Gastrocnemius medialis (tissue), 4 donors: ENCODE data around the gene TMEM79. TPM values are rescaled to one million over a fixed set of nuclear protein-coding genes. Genes with fewer than 3 reads are reported as not detected.

ENCODE experiments used
- ATAC-seq, 2 donors: fragments of 150-250 bp; one replicate each; pipeline ENCODE4 v1.9.1; 2016
- DNase-seq, 2 donors: peaks; one replicate each; pipeline ENCODE4 v3.0.0-alpha.2; 2019
- H3K27ac ChIP-seq, 4 donors: fragments of 200-600 bp; sonication (generic); 1 replicate in 1 of 4; 2 replicates in 3 of 4; pipeline ENCODE4 v1.5.1; 2016 to 2018; ENCODE audit warnings: mild to moderate bottlenecking in 2 of 4, moderate library complexity in 1 of 4
- H3K27me3 ChIP-seq, 3 donors: fragments of 200-600 bp; sonication (generic) in 2 of 3; 1 replicate in 1 of 3; 2 replicates in 2 of 3; pipeline versions ENCODE4 v1.5.1 to v1.6.0; 2016 to 2019; ENCODE audit warnings: mild to moderate bottlenecking in 1 of 3, moderate library complexity in 1 of 3
- H3K36me3 ChIP-seq, 2 donors: fragments of 200-600 bp; sonication (generic) in 1 of 2; one replicate each; pipeline ENCODE4 v1.5.1; 2017 to 2018
- H3K4me1 ChIP-seq, 2 donors: fragments of 200-600 bp; sonication (generic) in 1 of 2; one replicate each; pipeline ENCODE4 v1.5.1; 2016 to 2017; ENCODE audit warnings: mild to moderate bottlenecking in 2 of 2
- H3K4me3 ChIP-seq, 4 donors: fragments of 200-600 bp; sonication (generic) in 3 of 4; 1 replicate in 1 of 4; 2 replicates in 3 of 4; pipeline ENCODE4 v1.5.1; 2016 to 2019; ENCODE audit warnings: mild to moderate bottlenecking in 2 of 4
- H3K9me3 ChIP-seq, 3 donors: fragments of 200-600 bp; sonication (generic) in 2 of 3; 1 replicate in 1 of 3; 2 replicates in 2 of 3; pipeline ENCODE4 v1.5.1; 2016 to 2019
- POLR2A ChIP-seq, 2 donors: fragments of 450-650 bp; IDR thresholded peaks; one replicate each; pipeline ENCODE4 v1.6.1; 2017; ENCODE audit warnings: antibody characterized with exemption in 2 of 2, mild to moderate bottlenecking in 2 of 2, moderate library complexity in 2 of 2
- in situ Hi-C, 4 donors: fragments of 200-750 bp; cut with MboI; loops; one replicate each; pipeline versions ENCODE4 v1.15.0 to v1.8.0; 2017; ENCODE audit warnings: low sequenced_read_pairs in 4 of 4
- intact Hi-C: fragments of 100-400 bp; cut with DNase I; formaldehyde crosslinking; loops from one replicate; pipeline ENCODE4 v1.15.1; 2023; ENCODE audit warnings: low total_unique reads
- total RNA-seq, 4 donors: library from RNA; depleted of rRNA; stranded (reverse); fragments of >200 nt; gene quantifications; one replicate each; pipeline versions ENCODE4 v1.1.0 to v1.2.3, GENCODE V29; 2016
- TF ChIP-seq, protein P1 (sequence below), 5 experiments: fragments of 450-650 bp in 3 of 5; fragments of 200-600 bp in 2 of 5; sonication (generic) in 2 of 5; IDR thresholded peaks in 4 of 5; conservative IDR thresholded peaks in 1 of 5; 1 replicate in 4 of 5; 2 replicates in 1 of 5; pipeline ENCODE4 v1.5.1; 2016 to 2019; ENCODE audit warnings: antibody characterized with exemption in 5 of 5, mild to moderate bottlenecking in 3 of 5, moderate library complexity in 3 of 5

The TMEM79 gene
- total RNA-seq, 4 donors from 2014 or later: 0.20 to 1.5 (median 0.68) TPM

DNA sequence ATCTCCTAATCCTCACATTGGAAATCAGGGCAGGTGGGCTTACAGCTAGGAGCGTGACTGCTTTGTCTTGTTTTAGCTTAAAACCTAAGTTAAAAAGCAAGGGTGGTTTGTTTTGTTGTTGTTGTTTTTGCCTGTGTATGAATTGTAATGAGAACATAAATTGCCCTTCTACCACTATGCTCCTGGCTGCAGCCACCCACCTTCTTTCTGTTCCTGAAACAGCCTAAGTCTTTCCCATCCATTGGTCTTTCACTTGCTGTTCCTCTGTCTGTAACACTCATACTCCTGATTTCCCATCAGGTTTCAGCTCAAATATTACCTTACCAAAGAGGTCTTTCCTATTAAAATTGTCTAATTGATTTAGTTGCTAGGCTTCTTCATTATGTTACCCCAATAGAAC, 604 bp upstream of the TMEM79 start:
- H3K27ac ChIP-seq: peak overlapping the region; percentile 90 to 99 (median 94)

DNA sequence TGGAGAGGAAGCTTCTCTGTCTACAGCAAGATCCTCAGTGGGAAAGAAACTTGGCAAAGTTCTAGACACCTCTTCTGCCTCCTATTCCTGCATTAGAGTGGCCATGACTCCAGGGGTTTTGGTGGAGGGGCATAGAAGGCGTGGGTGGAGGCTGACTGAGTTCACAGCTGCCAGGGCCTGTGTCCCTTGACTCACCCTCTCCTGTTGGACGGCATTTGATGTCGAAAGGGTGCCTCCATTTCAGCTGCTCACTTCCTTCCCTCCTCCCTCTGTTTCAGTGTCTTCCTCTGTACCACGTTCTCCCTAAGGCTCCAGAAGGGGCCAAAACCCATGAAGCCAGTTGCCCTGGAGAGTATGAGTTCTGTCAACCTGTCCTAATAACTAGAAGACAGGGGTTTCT, 632 bp downstream of the TMEM79 start:
- no peak for ATAC-seq
- H3K27me3 ChIP-seq: no peaks in the 10 kb centered on the region
- no peak overlapping the region for H3K4me3 ChIP-seq
- no peak overlapping the region for H3K27ac ChIP-seq
- intact Hi-C loops (loop anchor here (5.0 kb wide), 2 partner anchors 187 to 223 kb away; no protein-coding TSS in a partner anchor), in situ Hi-C loops (no loop called here)
- H3K9me3 ChIP-seq: no peaks in the 10 kb centered on the region
- H3K4me1 ChIP-seq: peaks cover 27 to 30% of the 10 kb centered on the region in 2 donors
- no peak for DNase-seq
- TF ChIP-seq POLR2A (IDR thresholded peaks at IDR 0.05): no peak
- TF ChIP-seq, protein P1, sequence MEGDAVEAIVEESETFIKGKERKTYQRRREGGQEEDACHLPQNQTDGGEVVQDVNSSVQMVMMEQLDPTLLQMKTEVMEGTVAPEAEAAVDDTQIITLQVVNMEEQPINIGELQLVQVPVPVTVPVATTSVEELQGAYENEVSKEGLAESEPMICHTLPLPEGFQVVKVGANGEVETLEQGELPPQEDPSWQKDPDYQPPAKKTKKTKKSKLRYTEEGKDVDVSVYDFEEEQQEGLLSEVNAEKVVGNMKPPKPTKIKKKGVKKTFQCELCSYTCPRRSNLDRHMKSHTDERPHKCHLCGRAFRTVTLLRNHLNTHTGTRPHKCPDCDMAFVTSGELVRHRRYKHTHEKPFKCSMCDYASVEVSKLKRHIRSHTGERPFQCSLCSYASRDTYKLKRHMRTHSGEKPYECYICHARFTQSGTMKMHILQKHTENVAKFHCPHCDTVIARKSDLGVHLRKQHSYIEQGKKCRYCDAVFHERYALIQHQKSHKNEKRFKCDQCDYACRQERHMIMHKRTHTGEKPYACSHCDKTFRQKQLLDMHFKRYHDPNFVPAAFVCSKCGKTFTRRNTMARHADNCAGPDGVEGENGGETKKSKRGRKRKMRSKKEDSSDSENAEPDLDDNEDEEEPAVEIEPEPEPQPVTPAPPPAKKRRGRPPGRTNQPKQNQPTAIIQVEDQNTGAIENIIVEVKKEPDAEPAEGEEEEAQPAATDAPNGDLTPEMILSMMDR (IDR thresholded peaks at IDR 0.05 in 4 of 5, conservative IDR thresholded peaks at IDR 0.05 in 1 of 5): no peak
- no peaks in the 10 kb centered on the region for H3K36me3 ChIP-seq

More for the DNA sequence above, 604 bp upstream of the TMEM79 start:
- TF ChIP-seq, protein P1 (IDR thresholded peaks at IDR 0.05 in 4 of 5, conservative IDR thresholded peaks at IDR 0.05 in 1 of 5): no peak
- no peak for TF ChIP-seq POLR2A (IDR thresholded peaks at IDR 0.05)
- no peaks in the 10 kb centered on the region for H3K9me3 ChIP-seq
- ATAC-seq (no peak), DNase-seq (no peak)
- no peaks in the 10 kb centered on the region for H3K27me3 ChIP-seq
- peaks cover 0 to 8% of the 10 kb centered on the region in 2 donors for H3K36me3 ChIP-seq
- in situ Hi-C loops: no loop called here
- intact Hi-C loops: loop anchor here (2.0 to 5.0 kb wide), 4 partner anchors 71 to 349 kb away; partner anchors contain the start of genes KHDC4 and PMF1
- peaks cover 27 to 33% of the 10 kb centered on the region in 2 donors for H3K4me1 ChIP-seq
- peak overlapping the region; percentile 72 to 97 (median 82) for H3K4me3 ChIP-seq

GRCh38 chr1:156285437-156285836, 1.3 kb downstream of the TMEM79 start:
- in situ Hi-C loops: no loop called here

DNA sequence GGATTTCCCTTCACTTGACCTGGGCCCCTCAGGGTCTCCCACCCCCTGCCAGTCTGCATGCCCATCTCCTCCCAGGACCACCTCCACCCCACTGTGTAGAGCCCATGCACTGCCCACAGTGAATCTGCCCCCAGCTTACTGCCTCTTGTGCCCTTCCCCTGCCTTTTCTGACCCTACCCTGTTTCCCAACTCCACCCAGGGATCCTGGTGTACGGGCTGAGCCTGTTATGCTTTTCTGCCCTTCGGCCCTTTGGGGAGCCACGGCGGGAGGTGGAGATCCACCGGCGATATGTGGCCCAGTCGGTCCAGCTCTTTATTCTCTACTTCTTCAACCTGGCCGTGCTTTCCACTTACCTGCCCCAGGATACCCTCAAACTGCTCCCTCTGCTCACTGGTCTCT, 1.9 kb downstream of the TMEM79 start:
- Histone ChIP-seq H3K4me1 (peaks cover 17% of the 10 kb centered on the region in 2 donors), H3K36me3 (no peaks in the 10 kb centered on the region), H3K27me3 (no peaks in the 10 kb centered on the region), H3K27ac (no peak overlapping the region), H3K4me3 (no peak overlapping the region), H3K9me3 (no peaks in the 10 kb centered on the region)
- in situ Hi-C loops: no loop called here
- no peak for DNase-seq
- TF ChIP-seq, protein P1 (IDR thresholded peaks at IDR 0.05 in 4 of 5, conservative IDR thresholded peaks at IDR 0.05 in 1 of 5): no peak
- no peak for TF ChIP-seq POLR2A (IDR thresholded peaks at IDR 0.05)
- intact Hi-C loops: no loop called here
- ATAC-seq: no peak

More at GRCh38 chr1:156285437-156285836, 1.3 kb downstream of the TMEM79 start:
- H3K27ac ChIP-seq: no peak overlapping the region
- ATAC-seq (no peak), DNase-seq (no peak)
- peaks cover 20 to 24% of the 10 kb centered on the region in 2 donors for H3K4me1 ChIP-seq
- no peak overlapping the region for H3K4me3 ChIP-seq
- intact Hi-C loops: no loop called here
- no peaks in the 10 kb centered on the region for H3K27me3 ChIP-seq
- TF ChIP-seq, protein P1 (IDR thresholded peaks at IDR 0.05 in 4 of 5, conservative IDR thresholded peaks at IDR 0.05 in 1 of 5): no peak
- TF ChIP-seq POLR2A (IDR thresholded peaks at IDR 0.05): no peak
- H3K36me3 ChIP-seq: no peaks in the 10 kb centered on the region
- H3K9me3 ChIP-seq: no peaks in the 10 kb centered on the region

DNA sequence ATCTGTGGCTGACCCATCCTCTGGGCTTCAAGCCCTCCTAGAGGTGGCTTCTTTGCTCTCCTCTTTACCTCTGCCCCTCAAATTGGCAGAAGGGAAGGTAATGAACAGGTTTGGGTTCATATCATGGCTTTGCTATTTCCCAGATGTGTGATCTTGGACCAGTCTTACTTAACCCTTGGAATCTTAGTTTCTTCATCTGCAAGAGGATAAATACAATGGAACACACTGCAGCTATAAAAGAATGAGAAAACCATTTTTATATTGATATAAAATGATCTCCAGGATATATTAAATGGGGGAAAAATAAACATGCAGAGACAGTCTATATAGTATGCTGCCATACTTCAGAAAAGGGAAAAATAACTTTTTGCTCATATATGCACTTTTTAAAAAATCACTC, 5.7 kb downstream of the TMEM79 start:
- Histone ChIP-seq H3K36me3 (no peaks in the 10 kb centered on the region), H3K4me1 (peaks cover 3 to 6% of the 10 kb centered on the region in 2 donors), H3K4me3 (no peak overlapping the region), H3K27me3 (no peaks in the 10 kb centered on the region), H3K27ac (no peak overlapping the region), H3K9me3 (no peaks in the 10 kb centered on the region)
- DNase-seq (no peak), ATAC-seq (no peak)
- intact Hi-C loops (no loop called here), in situ Hi-C loops (no loop called here)
- no peak for TF ChIP-seq POLR2A (IDR thresholded peaks at IDR 0.05)
- TF ChIP-seq, protein P1 (IDR thresholded peaks at IDR 0.05 in 4 of 5, conservative IDR thresholded peaks at IDR 0.05 in 1 of 5): no peak
